ENCODE results near the gene TRERF1.

Gene TRERF1

GRCh38 chr6:42433409-42433808 is 18.3 kb downstream of the TRERF1 start:
- no peaks in the 10 kb centered on the region for H3K36me3 ChIP-seq (ENCODE audit: insufficient read depth, low read length)
- no peaks in the 10 kb centered on the region for H3K9me3 ChIP-seq (ENCODE audit: low read length)
- no peaks in the 10 kb centered on the region for H3K4me1 ChIP-seq (ENCODE audit: insufficient read depth, low read length)
- H3K27me3 ChIP-seq (ENCODE audit: control insufficient read depth in 1 of 2, insufficient read depth in 2 of 2, low read length in 2 of 2): no peaks in the 10 kb centered on the region
- no peak overlapping the region for H3K4me3 ChIP-seq (ENCODE audit: low read depth in 1 of 2, low read length in 2 of 2)
- no peak overlapping the region for H3K27ac ChIP-seq (ENCODE audit: low read depth, low read length)
- no peak overlapping the region for H3K9ac ChIP-seq (ENCODE audit: low read length)

- no peak overlapping the region for H3K4me3 ChIP-seq (ENCODE audit: low read depth in 1 of 2, low read length in 2 of 2)
- no peak overlapping the region for H3K9ac ChIP-seq (ENCODE audit: low read length)
- no peaks in the 10 kb centered on the region for H3K36me3 ChIP-seq (ENCODE audit: insufficient read depth, low read length)
- H3K27ac ChIP-seq (ENCODE audit: low read depth, low read length): no peak overlapping the region
- no peaks in the 10 kb centered on the region for H3K9me3 ChIP-seq (ENCODE audit: low read length)
- H3K4me1 ChIP-seq (ENCODE audit: insufficient read depth, low read length): no peaks in the 10 kb centered on the region
- no peaks in the 10 kb centered on the region for H3K27me3 ChIP-seq (ENCODE audit: control insufficient read depth in 1 of 2, insufficient read depth in 2 of 2, low read length in 2 of 2)
Observed at GRCh38 chr6:42431877-42432276, 19.8 kb downstream of the TRERF1 start.

GRCh38 chr6:42431356-42431755 is 20.4 kb downstream of the TRERF1 start:
- no peaks in the 10 kb centered on the region for H3K9me3 ChIP-seq (ENCODE audit: low read length)
- H3K9ac ChIP-seq (ENCODE audit: low read length): no peak overlapping the region
- H3K36me3 ChIP-seq (ENCODE audit: insufficient read depth, low read length): no peaks in the 10 kb centered on the region
- H3K4me3 ChIP-seq (ENCODE audit: low read depth in 1 of 2, low read length in 2 of 2): no peak overlapping the region
- no peak overlapping the region for H3K27ac ChIP-seq (ENCODE audit: low read depth, low read length)
- no peaks in the 10 kb centered on the region for H3K27me3 ChIP-seq (ENCODE audit: control insufficient read depth in 1 of 2, insufficient read depth in 2 of 2, low read length in 2 of 2)
- no peaks in the 10 kb centered on the region for H3K4me1 ChIP-seq (ENCODE audit: insufficient read depth, low read length)

- Histone ChIP-seq H3K27ac (ENCODE audit: low read depth, low read length) (no peak overlapping the region), H3K27me3 (ENCODE audit: control insufficient read depth in 1 of 2, insufficient read depth in 2 of 2, low read length in 2 of 2) (no peaks in the 10 kb centered on the region)
Observed at GRCh38 chr6:42429836-42430235, 21.9 kb downstream of the TRERF1 start.

GRCh38 chr6:42429042-42429585 is 22.6 kb downstream of the TRERF1 start:
- Histone ChIP-seq H3K27ac (ENCODE audit: low read depth, low read length) (no peak overlapping the region), H3K9me3 (ENCODE audit: low read length) (no peaks in the 10 kb centered on the region), H3K36me3 (ENCODE audit: insufficient read depth, low read length) (no peaks in the 10 kb centered on the region), H3K9ac (ENCODE audit: low read length) (no peak overlapping the region), H3K27me3 (ENCODE audit: control insufficient read depth in 1 of 2, insufficient read depth in 2 of 2, low read length in 2 of 2) (no peaks in the 10 kb centered on the region), H3K4me3 (ENCODE audit: low read depth in 1 of 2, low read length in 2 of 2) (no peak overlapping the region), H3K4me1 (ENCODE audit: insufficient read depth, low read length) (no peaks in the 10 kb centered on the region)

More at GRCh38 chr6:42429836-42430235, 21.9 kb downstream of the TRERF1 start:
- Histone ChIP-seq H3K4me3 (ENCODE audit: low read depth in 1 of 2, low read length in 2 of 2) (no peak overlapping the region), H3K9me3 (ENCODE audit: low read length) (no peaks in the 10 kb centered on the region), H3K36me3 (ENCODE audit: insufficient read depth, low read length) (no peaks in the 10 kb centered on the region), H3K9ac (ENCODE audit: low read length) (no peak overlapping the region), H3K4me1 (ENCODE audit: insufficient read depth, low read length) (no peaks in the 10 kb centered on the region)

GRCh38 chr6:42428326-42429041 is 23.2 kb downstream of the TRERF1 start:
- H3K4me3 ChIP-seq (ENCODE audit: low read depth in 1 of 2, low read length in 2 of 2): no peak overlapping the region
- H3K36me3 ChIP-seq (ENCODE audit: insufficient read depth, low read length): no peaks in the 10 kb centered on the region
- H3K4me1 ChIP-seq (ENCODE audit: insufficient read depth, low read length): no peaks in the 10 kb centered on the region
- no peak overlapping the region for H3K9ac ChIP-seq (ENCODE audit: low read length)
- H3K9me3 ChIP-seq (ENCODE audit: low read length): no peaks in the 10 kb centered on the region
- H3K27ac ChIP-seq (ENCODE audit: low read depth, low read length): no peak overlapping the region
- H3K27me3 ChIP-seq (ENCODE audit: control insufficient read depth in 1 of 2, insufficient read depth in 2 of 2, low read length in 2 of 2): no peaks in the 10 kb centered on the region

- Histone ChIP-seq H3K4me1 (ENCODE audit: insufficient read depth, low read length) (no peaks in the 10 kb centered on the region), H3K4me3 (ENCODE audit: low read depth in 1 of 2, low read length in 2 of 2) (no peak overlapping the region), H3K9me3 (ENCODE audit: low read length) (no peaks in the 10 kb centered on the region), H3K36me3 (ENCODE audit: insufficient read depth, low read length) (no peaks in the 10 kb centered on the region), H3K9ac (ENCODE audit: low read length) (no peak overlapping the region), H3K27ac (ENCODE audit: low read depth, low read length) (no peak overlapping the region), H3K27me3 (ENCODE audit: control insufficient read depth in 1 of 2, insufficient read depth in 2 of 2, low read length in 2 of 2) (no peaks in the 10 kb centered on the region)
Observed at GRCh38 chr6:42427871-42428270, 23.9 kb downstream of the TRERF1 start.

- Histone ChIP-seq H3K9ac (ENCODE audit: low read length) (no peak overlapping the region), H3K9me3 (ENCODE audit: low read length) (no peaks in the 10 kb centered on the region), H3K36me3 (ENCODE audit: insufficient read depth, low read length) (no peaks in the 10 kb centered on the region), H3K27me3 (ENCODE audit: control insufficient read depth in 1 of 2, insufficient read depth in 2 of 2, low read length in 2 of 2) (no peaks in the 10 kb centered on the region), H3K27ac (ENCODE audit: low read depth, low read length) (no peak overlapping the region), H3K4me3 (ENCODE audit: low read depth in 1 of 2, low read length in 2 of 2) (no peak overlapping the region), H3K4me1 (ENCODE audit: insufficient read depth, low read length) (no peaks in the 10 kb centered on the region)
Observed at GRCh38 chr6:42426191-42426590, 25.5 kb downstream of the TRERF1 start.

- H3K36me3 ChIP-seq (ENCODE audit: insufficient read depth, low read length): no peaks in the 10 kb centered on the region
- no peaks in the 10 kb centered on the region for H3K4me1 ChIP-seq (ENCODE audit: insufficient read depth, low read length)
- no peak overlapping the region for H3K4me3 ChIP-seq (ENCODE audit: low read depth in 1 of 2, low read length in 2 of 2)
- no peak overlapping the region for H3K27ac ChIP-seq (ENCODE audit: low read depth, low read length)
- no peaks in the 10 kb centered on the region for H3K9me3 ChIP-seq (ENCODE audit: low read length)
- no peak overlapping the region for H3K9ac ChIP-seq (ENCODE audit: low read length)
- H3K27me3 ChIP-seq (ENCODE audit: control insufficient read depth in 1 of 2, insufficient read depth in 2 of 2, low read length in 2 of 2): no peaks in the 10 kb centered on the region
Observed at GRCh38 chr6:42424906-42425474, 26.7 kb downstream of the TRERF1 start.

- H3K4me3 ChIP-seq (ENCODE audit: low read depth in 1 of 2, low read length in 2 of 2): no peak overlapping the region
- no peak overlapping the region for H3K9ac ChIP-seq (ENCODE audit: low read length)
- H3K36me3 ChIP-seq (ENCODE audit: insufficient read depth, low read length): no peaks in the 10 kb centered on the region
- H3K9me3 ChIP-seq (ENCODE audit: low read length): no peaks in the 10 kb centered on the region
- no peak overlapping the region for H3K27ac ChIP-seq (ENCODE audit: low read depth, low read length)
- H3K4me1 ChIP-seq (ENCODE audit: insufficient read depth, low read length): peaks cover 6% of the 10 kb centered on the region
- H3K27me3 ChIP-seq (ENCODE audit: control insufficient read depth in 1 of 2, insufficient read depth in 2 of 2, low read length in 2 of 2): no peaks in the 10 kb centered on the region
Observed at GRCh38 chr6:42423244-42423643, 28.5 kb downstream of the TRERF1 start.

- no peak overlapping the region for H3K9ac ChIP-seq (ENCODE audit: low read length)
- H3K4me3 ChIP-seq (ENCODE audit: low read depth in 1 of 2, low read length in 2 of 2): no peak overlapping the region
- H3K36me3 ChIP-seq (ENCODE audit: insufficient read depth, low read length): no peaks in the 10 kb centered on the region
- H3K27ac ChIP-seq (ENCODE audit: low read depth, low read length): no peak overlapping the region
- H3K4me1 ChIP-seq (ENCODE audit: insufficient read depth, low read length): peaks cover 24% of the 10 kb centered on the region
- no peaks in the 10 kb centered on the region for H3K9me3 ChIP-seq (ENCODE audit: low read length)
- no peaks in the 10 kb centered on the region for H3K27me3 ChIP-seq (ENCODE audit: control insufficient read depth in 1 of 2, insufficient read depth in 2 of 2, low read length in 2 of 2)
Observed at GRCh38 chr6:42420741-42421140, 31.0 kb downstream of the TRERF1 start.

Measured in muscle layer of colon (tissue), 2 donors.